Measurements from ENCODE around the gene APP.

The APP gene

GRCh38 chr21:26177746-26178426 is 7.3 kb upstream of the APP start:
- H3K4me3 ChIP-seq (ENCODE audit: low read length), result no peak overlapping the region
- H3K9me3 ChIP-seq (ENCODE audit: control insufficient read depth, low read length), result no peaks in the 10 kb centered on the region
- H3K4me1 ChIP-seq (ENCODE audit: control insufficient read depth, insufficient read depth, low read length), result no peaks in the 10 kb centered on the region
- no peaks in the 10 kb centered on the region for H3K27me3 ChIP-seq (ENCODE audit: control insufficient read depth, insufficient read depth, low read length)
- H3K9ac ChIP-seq (ENCODE audit: low read length), result no peak overlapping the region
- no peaks in the 10 kb centered on the region for H3K36me3 ChIP-seq (ENCODE audit: control insufficient read depth, insufficient read depth, low read length)

GRCh38 chr21:26177187-26177586 is 6.6 kb upstream of the APP start:
- Histone ChIP-seq H3K4me1 (ENCODE audit: control insufficient read depth, insufficient read depth, low read length) (no peaks in the 10 kb centered on the region), H3K9ac (ENCODE audit: low read length) (no peak overlapping the region), H3K27me3 (ENCODE audit: control insufficient read depth, insufficient read depth, low read length) (no peaks in the 10 kb centered on the region), H3K36me3 (ENCODE audit: control insufficient read depth, insufficient read depth, low read length) (no peaks in the 10 kb centered on the region), H3K4me3 (ENCODE audit: low read length) (no peak overlapping the region), H3K9me3 (ENCODE audit: control insufficient read depth, low read length) (no peaks in the 10 kb centered on the region)

DNA sequence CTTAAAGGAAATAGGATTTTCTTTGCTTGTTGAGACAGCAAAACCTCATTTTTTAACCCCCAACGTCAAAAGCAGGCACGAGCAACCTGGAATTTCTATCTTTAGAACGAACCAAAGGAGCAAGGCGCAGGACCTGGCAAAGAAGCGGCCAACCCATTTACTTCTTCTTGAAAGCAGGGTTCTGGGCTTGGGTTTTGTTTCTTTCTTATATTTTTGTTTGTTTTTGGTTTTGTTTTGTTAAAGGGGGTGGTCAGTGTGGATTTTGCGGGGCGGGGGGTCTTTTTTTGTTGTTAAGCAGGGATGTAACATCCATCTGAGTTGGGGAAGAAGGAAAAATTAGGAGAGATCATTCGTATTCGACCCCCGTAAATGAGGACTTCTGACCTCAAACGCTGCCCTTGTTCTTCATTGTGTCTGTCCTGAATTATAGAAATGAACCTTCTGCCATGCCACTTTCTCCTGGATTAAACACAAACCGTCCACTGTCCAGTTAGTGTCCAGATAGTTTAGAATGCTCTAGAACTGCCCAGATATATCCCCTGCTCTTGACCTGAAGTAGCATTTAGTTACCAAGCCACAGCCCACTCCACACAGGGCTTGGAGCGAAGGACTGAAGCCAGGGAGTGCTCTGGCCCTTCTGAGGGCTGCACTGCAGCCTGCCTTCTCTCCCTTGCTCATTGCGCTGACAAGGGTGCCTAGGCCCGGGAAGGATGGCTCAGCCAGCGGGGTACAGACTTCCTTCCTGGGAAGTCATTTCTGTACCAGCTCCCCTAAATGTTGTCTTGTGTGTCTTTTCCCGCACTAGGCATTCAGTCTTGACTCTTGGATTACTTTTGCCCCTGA is 909 bp upstream of the APP start:
- H3K36me3 ChIP-seq (ENCODE audit: control insufficient read depth, insufficient read depth, low read length), result no peaks in the 10 kb centered on the region
- no peaks in the 10 kb centered on the region for H3K27me3 ChIP-seq (ENCODE audit: control insufficient read depth, insufficient read depth, low read length)
- H3K4me3 ChIP-seq (ENCODE audit: low read length), result peak overlapping the region; percentile 42
- peak overlapping the region; percentile 84 for H3K9ac ChIP-seq (ENCODE audit: low read length)
- H3K4me1 ChIP-seq (ENCODE audit: control insufficient read depth, insufficient read depth, low read length), result no peaks in the 10 kb centered on the region
- no peaks in the 10 kb centered on the region for H3K9me3 ChIP-seq (ENCODE audit: control insufficient read depth, low read length)

DNA sequence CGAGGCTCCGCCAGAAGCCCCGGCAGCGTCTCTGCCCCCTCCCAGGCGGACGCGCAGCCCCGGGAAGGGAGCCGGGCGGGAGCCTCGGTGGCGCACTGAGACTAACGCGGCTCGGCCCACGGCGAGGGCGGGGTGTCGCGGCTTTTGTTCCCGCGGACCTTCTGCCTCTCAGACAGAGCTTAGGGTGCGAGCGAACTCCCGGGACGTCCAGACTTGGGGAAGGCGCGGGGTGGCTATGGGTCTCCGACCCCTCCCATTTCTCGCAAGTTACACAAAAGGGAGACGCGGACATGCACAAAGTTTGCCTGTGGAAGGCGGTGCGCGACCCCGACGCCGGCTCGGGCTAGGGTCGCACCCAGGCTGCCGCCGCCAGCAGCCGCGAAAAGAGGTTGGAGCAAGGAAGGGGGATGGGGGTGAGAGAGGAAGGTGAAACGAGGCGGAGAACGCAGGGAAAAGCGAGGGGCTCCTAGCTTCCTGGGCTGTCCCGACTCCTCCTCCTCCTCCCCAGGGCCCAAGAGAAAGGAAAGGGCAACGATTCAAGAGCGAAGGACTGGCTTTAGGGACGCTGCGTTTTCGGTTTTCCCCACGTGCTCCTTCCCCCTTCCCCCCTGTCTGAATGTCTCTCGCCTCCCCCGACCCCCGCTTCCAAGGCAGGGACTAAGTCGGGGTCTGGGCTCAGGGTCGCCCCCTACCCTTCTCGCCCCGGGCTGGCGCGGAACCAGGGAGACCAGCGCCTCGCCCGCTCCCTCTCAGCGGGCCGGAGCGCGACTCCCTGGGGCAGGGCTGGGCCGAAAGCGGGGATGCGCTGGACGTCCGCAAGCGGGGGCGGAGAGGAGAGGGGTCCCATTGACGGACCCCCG is 729 bp downstream of the APP start:
- peak overlapping the region; percentile 93 for H3K4me3 ChIP-seq (ENCODE audit: low read length)
- H3K9me3 ChIP-seq (ENCODE audit: control insufficient read depth, low read length), result no peaks in the 10 kb centered on the region
- H3K27me3 ChIP-seq (ENCODE audit: control insufficient read depth, insufficient read depth, low read length), result no peaks in the 10 kb centered on the region
- no peaks in the 10 kb centered on the region for H3K4me1 ChIP-seq (ENCODE audit: control insufficient read depth, insufficient read depth, low read length)
- H3K9ac ChIP-seq (ENCODE audit: low read length), result peak overlapping the region; percentile 84
- H3K36me3 ChIP-seq (ENCODE audit: control insufficient read depth, insufficient read depth, low read length), result no peaks in the 10 kb centered on the region

GRCh38 chr21:26169061-26169610 is 1.4 kb downstream of the APP start:
- Histone ChIP-seq H3K27me3 (ENCODE audit: control insufficient read depth, insufficient read depth, low read length) (no peaks in the 10 kb centered on the region), H3K9me3 (ENCODE audit: control insufficient read depth, low read length) (no peaks in the 10 kb centered on the region), H3K4me3 (ENCODE audit: low read length) (peak overlapping the region; percentile 93), H3K36me3 (ENCODE audit: control insufficient read depth, insufficient read depth, low read length) (no peaks in the 10 kb centered on the region), H3K4me1 (ENCODE audit: control insufficient read depth, insufficient read depth, low read length) (no peaks in the 10 kb centered on the region), H3K9ac (ENCODE audit: low read length) (peak overlapping the region; percentile 84)

DNA sequence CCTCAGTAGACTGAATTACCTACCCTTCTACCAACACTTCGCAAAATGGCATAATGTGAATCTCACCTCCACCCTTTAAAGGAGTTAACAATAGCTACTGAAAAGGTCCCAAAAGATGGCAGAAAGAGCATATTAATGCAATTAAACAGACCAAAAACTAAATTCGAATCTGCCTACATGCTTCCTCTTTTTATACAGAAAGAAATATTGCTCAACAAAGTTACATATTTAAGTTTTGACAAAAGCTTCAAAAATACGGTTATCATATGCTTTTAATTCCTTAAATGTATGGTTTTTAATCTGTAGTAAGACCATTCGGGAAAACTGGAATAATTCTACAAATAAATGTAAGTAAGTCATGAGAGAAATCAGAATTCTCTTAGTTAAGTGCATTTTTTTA is 2.2 kb downstream of the APP start:
- Histone ChIP-seq H3K9me3 (ENCODE audit: control insufficient read depth, low read length) (no peaks in the 10 kb centered on the region), H3K36me3 (ENCODE audit: control insufficient read depth, insufficient read depth, low read length) (no peaks in the 10 kb centered on the region), H3K27me3 (ENCODE audit: control insufficient read depth, insufficient read depth, low read length) (no peaks in the 10 kb centered on the region), H3K4me3 (ENCODE audit: low read length) (no peak overlapping the region), H3K4me1 (ENCODE audit: control insufficient read depth, insufficient read depth, low read length) (no peaks in the 10 kb centered on the region), H3K9ac (ENCODE audit: low read length) (no peak overlapping the region)

- Histone ChIP-seq H3K9ac (ENCODE audit: low read length) (no peak overlapping the region), H3K4me1 (ENCODE audit: control insufficient read depth, insufficient read depth, low read length) (no peaks in the 10 kb centered on the region), H3K4me3 (ENCODE audit: low read length) (no peak overlapping the region), H3K27me3 (ENCODE audit: control insufficient read depth, insufficient read depth, low read length) (no peaks in the 10 kb centered on the region), H3K36me3 (ENCODE audit: control insufficient read depth, insufficient read depth, low read length) (no peaks in the 10 kb centered on the region), H3K9me3 (ENCODE audit: control insufficient read depth, low read length) (no peaks in the 10 kb centered on the region)
Observed at GRCh38 chr21:26167593-26167992, 3.0 kb downstream of the APP start.

DNA sequence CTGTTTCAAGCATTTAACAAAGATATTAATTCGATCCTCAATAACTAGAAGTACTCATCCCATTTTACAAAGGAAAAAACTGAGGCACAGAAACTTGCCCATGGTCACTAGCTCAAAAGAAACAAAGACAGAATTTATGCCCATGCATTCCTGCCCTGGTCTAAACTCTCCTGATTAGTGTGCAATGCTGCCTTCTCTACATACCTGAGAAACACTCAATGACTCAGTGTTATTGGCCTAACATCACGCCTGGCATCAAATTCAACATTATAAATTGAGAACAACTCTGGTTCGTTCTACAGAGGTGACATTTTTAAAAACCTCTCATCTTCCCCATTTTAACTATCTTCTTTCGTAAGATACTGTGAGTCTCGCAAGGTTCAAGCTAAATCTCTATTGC is 5.2 kb downstream of the APP start:
- Histone ChIP-seq H3K9me3 (ENCODE audit: control insufficient read depth, low read length) (no peaks in the 10 kb centered on the region), H3K4me1 (ENCODE audit: control insufficient read depth, insufficient read depth, low read length) (no peaks in the 10 kb centered on the region), H3K36me3 (ENCODE audit: control insufficient read depth, insufficient read depth, low read length) (no peaks in the 10 kb centered on the region), H3K4me3 (ENCODE audit: low read length) (no peak overlapping the region), H3K9ac (ENCODE audit: low read length) (no peak overlapping the region), H3K27me3 (ENCODE audit: control insufficient read depth, insufficient read depth, low read length) (no peaks in the 10 kb centered on the region)

GRCh38 chr21:26164311-26164710 is 6.3 kb downstream of the APP start:
- Histone ChIP-seq H3K9me3 (ENCODE audit: control insufficient read depth, low read length) (no peaks in the 10 kb centered on the region), H3K4me3 (ENCODE audit: low read length) (no peak overlapping the region), H3K27me3 (ENCODE audit: control insufficient read depth, insufficient read depth, low read length) (no peaks in the 10 kb centered on the region), H3K4me1 (ENCODE audit: control insufficient read depth, insufficient read depth, low read length) (peaks cover 2% of the 10 kb centered on the region), H3K9ac (ENCODE audit: low read length) (no peak overlapping the region), H3K36me3 (ENCODE audit: control insufficient read depth, insufficient read depth, low read length) (no peaks in the 10 kb centered on the region)

DNA sequence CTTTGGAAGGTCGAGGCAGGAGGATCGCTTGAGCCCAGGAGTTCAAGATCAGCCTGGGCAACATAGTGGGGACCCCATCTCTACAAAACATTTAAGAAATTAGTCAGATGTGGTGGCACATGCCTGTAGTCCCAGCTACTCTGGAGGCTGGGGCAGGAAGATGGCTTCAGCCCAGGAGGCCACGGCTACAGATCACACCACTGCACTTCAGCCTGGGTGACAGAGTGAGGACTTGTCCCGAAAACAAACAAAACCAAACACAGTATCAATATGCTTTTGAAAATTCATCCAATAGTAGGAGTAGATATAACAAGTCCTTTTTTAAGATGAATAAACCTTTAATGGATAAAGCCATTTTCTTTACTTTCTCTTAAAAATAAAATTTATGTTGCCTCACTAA is 8.5 kb downstream of the APP start:
- Histone ChIP-seq H3K9me3 (ENCODE audit: control insufficient read depth, low read length) (no peaks in the 10 kb centered on the region), H3K4me3 (ENCODE audit: low read length) (no peak overlapping the region), H3K27me3 (ENCODE audit: control insufficient read depth, insufficient read depth, low read length) (no peaks in the 10 kb centered on the region), H3K36me3 (ENCODE audit: control insufficient read depth, insufficient read depth, low read length) (no peaks in the 10 kb centered on the region), H3K9ac (ENCODE audit: low read length) (no peak overlapping the region), H3K4me1 (ENCODE audit: control insufficient read depth, insufficient read depth, low read length) (peaks cover 13% of the 10 kb centered on the region)

- no peak overlapping the region for H3K4me3 ChIP-seq (ENCODE audit: low read length)
- H3K9me3 ChIP-seq (ENCODE audit: control insufficient read depth, low read length), result no peaks in the 10 kb centered on the region
- no peak overlapping the region for H3K9ac ChIP-seq (ENCODE audit: low read length)
- H3K36me3 ChIP-seq (ENCODE audit: control insufficient read depth, insufficient read depth, low read length), result no peaks in the 10 kb centered on the region
- no peaks in the 10 kb centered on the region for H3K27me3 ChIP-seq (ENCODE audit: control insufficient read depth, insufficient read depth, low read length)
- H3K4me1 ChIP-seq (ENCODE audit: control insufficient read depth, insufficient read depth, low read length), result peaks cover 13% of the 10 kb centered on the region
Observed at GRCh38 chr21:26159869-26160268, 10.7 kb downstream of the APP start.

All from mucosa of stomach (tissue), 1 donor.